RPMI8226 (cell line): ENCODE results near the gene COPZ1.
A peak's percentile ranks its signal among the peaks of the same experiment; 100 is the strongest.

Experiments used
- DNase-seq: peaks from one replicate; pipeline ENCODE4 v3.0.0-alpha.2; 2015

Gene COPZ1

DNA sequence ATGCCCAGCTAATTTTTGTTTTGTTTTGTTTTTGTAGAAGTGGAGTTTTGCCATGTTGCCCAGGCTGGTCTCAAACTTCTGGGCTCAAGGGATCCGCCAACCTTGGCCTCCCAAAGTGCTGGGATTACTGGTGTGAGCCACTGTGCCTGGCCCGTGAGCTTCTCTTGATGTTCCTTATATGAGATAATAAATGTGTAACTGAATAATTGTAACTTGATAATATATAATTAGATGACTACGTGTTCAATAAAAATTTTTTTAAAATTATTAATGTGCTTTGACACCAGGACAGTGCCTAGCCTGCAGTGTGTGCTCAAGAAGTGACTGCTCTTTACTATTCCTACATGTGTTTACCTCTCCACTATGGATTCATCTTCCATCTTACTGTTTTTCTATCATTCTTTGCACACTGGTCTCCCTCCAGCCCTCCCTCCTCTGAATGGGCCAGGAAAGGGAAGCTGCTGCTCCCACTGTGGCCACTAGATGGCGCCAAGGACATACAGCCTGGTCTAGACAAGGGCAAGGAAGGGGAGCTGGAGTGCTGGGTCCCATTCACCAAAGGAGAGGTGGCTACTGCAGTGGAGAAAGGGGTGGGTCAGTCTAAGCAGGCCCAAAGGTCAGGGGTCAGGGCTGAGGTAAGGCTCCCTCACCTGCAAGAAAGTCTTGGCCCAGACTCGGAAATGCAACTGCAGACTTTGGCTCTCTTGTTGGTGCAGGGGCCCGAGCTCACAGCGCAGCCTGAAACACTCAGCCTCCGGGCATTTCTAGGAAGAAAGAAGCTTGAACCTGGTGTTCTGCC is 74.3 kb downstream of the COPZ1 start:
- DNase-seq, result peak; percentile 80

DNA sequence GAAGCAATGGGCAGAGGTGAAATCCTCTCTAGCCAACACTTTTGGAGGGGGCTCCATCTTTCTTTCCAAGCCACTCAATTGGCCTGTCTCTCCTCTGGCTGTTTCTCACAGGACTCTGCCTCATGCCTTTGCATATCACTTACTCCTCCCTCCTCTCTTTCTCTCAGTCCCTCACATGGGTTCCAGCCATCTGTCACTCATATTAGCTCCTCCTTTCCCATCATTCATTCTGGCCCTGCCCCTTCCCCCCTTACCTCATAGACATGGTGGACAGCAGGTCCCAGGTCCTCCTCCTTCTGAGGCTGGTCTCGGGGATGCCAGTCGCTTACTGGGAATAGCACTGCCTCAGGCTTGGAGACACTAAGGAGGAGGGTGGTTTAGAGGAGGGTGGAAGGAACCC is 76.2 kb downstream of the COPZ1 start:
- no peak for DNase-seq
